ENCODE measurements around the gene NTNG1. TPM values are rescaled to one million over a fixed set of nuclear protein-coding genes. Genes with fewer than 3 reads are reported as not detected.

NTNG1 gene
- total and polyA plus RNA-seq, 4 donors, result 0.72 to 26.7 (median 3.9) TPM

DNA sequence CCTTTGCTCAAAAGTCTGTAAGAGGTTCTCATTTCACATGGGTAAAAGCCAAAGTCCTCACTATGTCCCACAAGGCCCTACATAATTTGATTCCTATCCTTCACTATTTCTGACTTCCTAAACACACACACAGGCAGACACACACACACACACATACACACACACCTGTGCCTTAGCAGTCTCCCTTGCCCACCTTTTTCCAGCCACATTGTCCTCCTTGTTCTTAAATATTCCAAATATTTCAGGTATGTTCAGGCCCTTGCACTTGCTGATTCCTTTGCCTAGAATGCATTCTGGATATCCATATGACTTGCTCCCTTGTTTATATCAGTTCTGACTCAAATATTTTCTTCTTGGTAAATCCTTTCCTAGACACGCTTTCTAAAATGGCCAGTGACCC is 54.6 kb downstream of the NTNG1 start:
- H3K36me3 ChIP-seq (ENCODE audit: control insufficient read depth in 4 of 4, insufficient read depth in 4 of 4, low read length in 4 of 4), result no peaks in the 10 kb centered on the region
- peaks cover 0 to 11% (median 4%) of the 10 kb centered on the region in 5 donors for H3K4me1 ChIP-seq (ENCODE audit: control insufficient read depth in 5 of 5, insufficient read depth in 5 of 5, low read length in 5 of 5)
- no peaks in the 10 kb centered on the region for H3K9me3 ChIP-seq (ENCODE audit: control insufficient read depth in 4 of 4, insufficient read depth in 3 of 4, low read length in 3 of 4)
- H3K9ac ChIP-seq (ENCODE audit: insufficient read depth in 1 of 2, low read length in 2 of 2), result no peak overlapping the region
- no peak overlapping the region for H3K4me3 ChIP-seq
- DNase-seq (peak in 1 of 3 donors; percentile 25), ATAC-seq (ENCODE audit: insufficient read depth, low FRiP score) (no peak)
- 71 to 89% methylated on average over 1 of the region's 1 CpG for WGBS, 2 donors
- H3K27me3 ChIP-seq (ENCODE audit: control insufficient read depth in 3 of 3, insufficient read depth in 3 of 3, low read length in 2 of 3), result peaks cover 0 to 17% (median 0%) of the 10 kb centered on the region in 3 donors
- TF ChIP-seq, protein P1, sequence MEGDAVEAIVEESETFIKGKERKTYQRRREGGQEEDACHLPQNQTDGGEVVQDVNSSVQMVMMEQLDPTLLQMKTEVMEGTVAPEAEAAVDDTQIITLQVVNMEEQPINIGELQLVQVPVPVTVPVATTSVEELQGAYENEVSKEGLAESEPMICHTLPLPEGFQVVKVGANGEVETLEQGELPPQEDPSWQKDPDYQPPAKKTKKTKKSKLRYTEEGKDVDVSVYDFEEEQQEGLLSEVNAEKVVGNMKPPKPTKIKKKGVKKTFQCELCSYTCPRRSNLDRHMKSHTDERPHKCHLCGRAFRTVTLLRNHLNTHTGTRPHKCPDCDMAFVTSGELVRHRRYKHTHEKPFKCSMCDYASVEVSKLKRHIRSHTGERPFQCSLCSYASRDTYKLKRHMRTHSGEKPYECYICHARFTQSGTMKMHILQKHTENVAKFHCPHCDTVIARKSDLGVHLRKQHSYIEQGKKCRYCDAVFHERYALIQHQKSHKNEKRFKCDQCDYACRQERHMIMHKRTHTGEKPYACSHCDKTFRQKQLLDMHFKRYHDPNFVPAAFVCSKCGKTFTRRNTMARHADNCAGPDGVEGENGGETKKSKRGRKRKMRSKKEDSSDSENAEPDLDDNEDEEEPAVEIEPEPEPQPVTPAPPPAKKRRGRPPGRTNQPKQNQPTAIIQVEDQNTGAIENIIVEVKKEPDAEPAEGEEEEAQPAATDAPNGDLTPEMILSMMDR (IDR thresholded peaks at IDR 0.05; ENCODE audit: control extremely low read depth, extremely low read depth), result no peak
- no peak overlapping the region for H3K27ac ChIP-seq (ENCODE audit: low read depth in 1 of 2, low read length in 1 of 2)

- H3K4me1 ChIP-seq (ENCODE audit: control insufficient read depth in 5 of 5, insufficient read depth in 5 of 5, low read length in 5 of 5), result peaks cover 0 to 11% (median 4%) of the 10 kb centered on the region in 5 donors
- TF ChIP-seq, protein P1 (IDR thresholded peaks at IDR 0.05; ENCODE audit: control extremely low read depth, extremely low read depth), result no peak
- no peak overlapping the region for H3K4me3 ChIP-seq
- 54 to 57% methylated on average over 5 of the region's 5 CpGs for WGBS, 2 donors
- no peak for ATAC-seq (ENCODE audit: insufficient read depth, low FRiP score)
- no peak overlapping the region for H3K9ac ChIP-seq (ENCODE audit: insufficient read depth in 1 of 2, low read length in 2 of 2)
- peaks cover 0 to 6% (median 2%) of the 10 kb centered on the region in 4 donors for H3K9me3 ChIP-seq (ENCODE audit: control insufficient read depth in 4 of 4, insufficient read depth in 3 of 4, low read length in 3 of 4)
- no peaks in the 10 kb centered on the region for H3K36me3 ChIP-seq (ENCODE audit: control insufficient read depth in 4 of 4, insufficient read depth in 4 of 4, low read length in 4 of 4)
- no peak for DNase-seq
- H3K27ac ChIP-seq (ENCODE audit: low read depth in 1 of 2, low read length in 1 of 2), result no peak overlapping the region
- peaks cover 0 to 19% (median 0%) of the 10 kb centered on the region in 3 donors for H3K27me3 ChIP-seq (ENCODE audit: control insufficient read depth in 3 of 3, insufficient read depth in 3 of 3, low read length in 2 of 3)
Observed at GRCh38 chr1:107196973-107197562, 56.2 kb downstream of the NTNG1 start.

- H3K9me3 ChIP-seq (ENCODE audit: control insufficient read depth in 4 of 4, insufficient read depth in 3 of 4, low read length in 3 of 4), result peaks cover 0 to 6% (median 2%) of the 10 kb centered on the region in 4 donors
- 66 to 84% methylated on average over 5 of the region's 5 CpGs for WGBS, 2 donors
- no peak overlapping the region for H3K4me3 ChIP-seq
- peaks cover 0 to 11% (median 4%) of the 10 kb centered on the region in 5 donors for H3K4me1 ChIP-seq (ENCODE audit: control insufficient read depth in 5 of 5, insufficient read depth in 5 of 5, low read length in 5 of 5)
- peaks cover 0 to 12% (median 0%) of the 10 kb centered on the region in 3 donors for H3K27me3 ChIP-seq (ENCODE audit: control insufficient read depth in 3 of 3, insufficient read depth in 3 of 3, low read length in 2 of 3)
- no peak for ATAC-seq (ENCODE audit: insufficient read depth, low FRiP score)
- DNase-seq, result peak; percentile 32 to 85 (median 73)
- H3K9ac ChIP-seq (ENCODE audit: insufficient read depth in 1 of 2, low read length in 2 of 2), result no peak overlapping the region
- no peaks in the 10 kb centered on the region for H3K36me3 ChIP-seq (ENCODE audit: control insufficient read depth in 4 of 4, insufficient read depth in 4 of 4, low read length in 4 of 4)
- TF ChIP-seq, protein P1 (IDR thresholded peaks at IDR 0.05; ENCODE audit: control extremely low read depth, extremely low read depth), result no peak
- H3K27ac ChIP-seq (ENCODE audit: low read depth in 1 of 2, low read length in 1 of 2), result no peak overlapping the region
Observed at GRCh38 chr1:107198561-107198960, 57.7 kb downstream of the NTNG1 start.
